Astrocyte of the spinal cord (primary cell): Measurements from ENCODE around the gene MACF1.

Source experiments
- DNase-seq: peaks from one replicate; pipeline ENCODE4 v3.0.0; 2011; ENCODE audit warnings: low read depth, low spot score
- H3K4me3 ChIP-seq: 2 replicates; pipeline ENCODE4 v1.5.1; 2011; ENCODE audit warnings: low read depth, mild to moderate bottlenecking, low read length, moderate library complexity
- CTCF ChIP-seq: IDR thresholded peaks from 2 replicates; pipeline ENCODE4 v1.5.1; 2012; ENCODE audit warnings: low read depth, mild to moderate bottlenecking, low read length, inconsistent platforms
- in situ Hi-C: cut with HindIII; loops from 2 replicates; pipeline ENCODE4 v1.10.0; 2017; ENCODE audit warnings: low sequenced_read_pairs

MACF1 gene

DNA sequence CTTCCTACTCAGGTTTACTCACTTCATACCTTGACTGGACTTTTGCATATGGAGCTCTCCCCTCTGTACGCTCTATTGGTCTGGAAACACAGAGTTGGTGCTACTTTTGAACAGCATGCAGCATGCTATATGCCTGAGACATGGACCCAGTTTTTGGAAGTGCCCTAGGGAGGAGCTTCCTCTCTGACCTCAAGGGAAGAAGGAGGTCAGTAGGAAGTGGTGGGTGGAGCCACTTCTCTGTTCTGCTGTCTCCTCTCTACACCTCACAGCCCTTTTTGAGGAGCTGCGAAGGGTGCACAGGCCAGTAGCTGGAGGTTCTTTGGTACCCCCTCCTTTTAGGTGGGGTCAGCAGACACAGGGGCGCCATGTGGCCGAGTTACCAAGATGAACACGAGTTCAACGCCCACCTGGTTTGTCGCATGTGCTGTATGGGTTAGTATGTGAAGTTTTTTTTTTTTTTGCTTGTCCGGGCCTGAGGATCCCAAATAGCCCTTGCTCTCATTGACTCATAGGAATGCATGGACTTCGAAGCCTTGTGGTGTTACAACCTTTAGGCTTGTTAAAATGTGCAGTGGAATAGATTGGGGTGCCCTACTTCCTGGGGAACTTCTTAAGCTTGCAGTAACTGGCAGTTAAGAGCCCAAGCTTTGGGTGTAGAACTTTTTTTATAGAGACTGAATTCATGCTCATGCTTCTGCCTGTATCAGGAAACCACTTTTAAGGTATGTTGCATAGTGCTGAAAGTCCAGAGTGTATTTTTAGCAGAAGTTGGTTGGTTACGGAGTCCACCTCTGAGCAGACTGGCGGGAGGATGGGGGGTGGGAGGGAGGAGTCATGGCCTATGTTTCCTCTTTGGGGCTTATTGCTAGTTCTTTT lies 10.7 kb downstream of the MACF1 start:
- TF ChIP-seq CTCF = no peak
- in situ Hi-C loops = no loop called here
- H3K4me3 ChIP-seq = no peak overlapping the region
- no peak for DNase-seq

DNA sequence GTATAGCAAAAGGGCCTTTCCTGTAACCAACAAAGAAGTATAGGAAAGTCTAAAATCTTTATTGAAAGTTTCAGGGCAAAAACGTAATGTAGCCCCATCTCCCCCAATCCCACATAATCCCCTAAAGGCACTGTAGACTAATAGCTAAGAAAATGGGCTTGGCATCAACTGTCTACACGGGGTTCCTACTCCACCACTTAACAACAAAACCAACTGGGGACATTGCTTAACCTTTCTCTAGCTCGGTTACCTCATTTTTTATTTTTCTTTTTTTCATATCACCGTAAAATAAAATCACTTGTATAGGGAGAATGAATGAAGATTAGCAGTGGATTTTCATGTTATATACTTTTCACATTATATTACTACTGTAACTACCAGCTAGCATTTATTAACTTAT lies 12.3 kb downstream of the MACF1 start:
- TF ChIP-seq CTCF = no peak
- in situ Hi-C loops = no loop called here
- no peak for DNase-seq
- no peak overlapping the region for H3K4me3 ChIP-seq

DNA sequence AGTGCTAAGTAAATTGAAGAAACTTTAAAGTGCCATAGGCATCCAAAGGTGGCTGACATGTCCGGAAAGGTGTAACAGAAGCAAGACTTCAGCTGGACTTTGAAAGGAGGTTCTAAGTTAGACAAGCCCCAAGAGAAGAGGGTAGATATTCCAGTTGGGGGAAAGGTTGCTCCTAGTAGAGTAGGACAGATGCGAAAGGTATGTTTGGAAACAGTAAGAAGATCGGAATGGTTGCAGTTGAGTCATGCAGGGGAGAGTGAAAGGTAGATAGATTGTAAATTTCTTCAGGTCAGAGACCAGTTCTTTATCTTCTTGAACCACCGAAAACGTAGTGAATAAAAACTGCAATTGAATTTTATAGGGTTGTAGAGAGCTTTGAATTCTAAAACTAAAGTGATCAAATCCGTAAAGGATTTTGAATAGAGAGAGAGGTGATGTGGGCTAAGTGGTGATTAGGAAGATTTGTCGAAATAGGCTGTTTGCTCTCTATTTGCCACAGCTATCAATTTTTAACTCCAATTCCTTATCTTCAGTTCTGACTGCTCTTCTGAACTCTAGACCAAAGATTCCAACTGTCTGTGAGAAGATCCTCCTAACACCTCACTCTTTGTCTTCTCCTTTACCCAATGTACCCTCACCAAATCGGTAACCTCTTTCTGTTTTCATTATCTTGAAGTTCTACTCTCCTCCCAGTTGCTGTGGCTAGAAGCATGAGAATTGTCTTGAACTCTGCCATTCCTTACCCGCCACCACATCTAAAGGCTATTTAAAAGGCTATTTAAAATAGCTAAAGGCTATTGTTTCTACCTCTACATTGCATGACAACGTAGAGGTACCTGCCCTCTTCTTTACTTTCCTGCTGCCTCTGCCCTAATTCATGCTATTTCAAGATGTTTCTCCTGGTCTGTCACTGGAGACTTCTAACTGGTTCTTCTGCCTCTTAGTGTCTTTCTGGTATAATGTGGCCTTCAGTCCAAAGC lies 16.7 kb downstream of the MACF1 start:
- no peak for TF ChIP-seq CTCF
- in situ Hi-C loops = no loop called here
- no peak overlapping the region for H3K4me3 ChIP-seq
- no peak for DNase-seq

GRCh38 chr1:39224295-39224829 lies 19.9 kb downstream of the MACF1 start:
- H3K4me3 ChIP-seq = no peak overlapping the region
- in situ Hi-C loops = no loop called here
- DNase-seq = no peak
- no peak for TF ChIP-seq CTCF

GRCh38 chr1:39226836-39227235 lies 22.3 kb downstream of the MACF1 start:
- no peak for TF ChIP-seq CTCF
- no peak overlapping the region for H3K4me3 ChIP-seq
- in situ Hi-C loops = no loop called here
- no peak for DNase-seq

DNA sequence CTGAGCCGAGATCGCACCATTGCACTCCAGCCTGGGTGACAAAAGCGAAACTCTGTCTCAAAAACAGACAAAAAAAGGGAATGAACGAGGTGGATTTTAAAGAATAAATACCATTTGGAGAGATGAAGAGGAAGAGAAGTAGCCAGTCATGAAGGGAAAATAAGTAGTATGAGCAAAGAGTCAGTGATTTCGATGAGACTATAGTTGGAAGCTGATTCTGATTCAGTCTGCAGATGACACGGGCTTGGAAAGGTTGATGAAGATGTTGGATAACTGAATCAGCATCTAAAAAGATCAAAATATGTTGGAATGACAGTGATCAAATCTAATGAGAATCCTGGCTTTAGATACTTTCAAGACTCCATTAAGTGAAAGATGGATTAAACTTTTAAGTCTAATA lies 23.8 kb downstream of the MACF1 start:
- H3K4me3 ChIP-seq = no peak overlapping the region
- in situ Hi-C loops = no loop called here
- no peak for DNase-seq
- TF ChIP-seq CTCF = no peak
